Lung (tissue), 12 donors: ENCODE results near the gene LPCAT2. TPM values are rescaled to one million over a fixed set of nuclear protein-coding genes. Genes with fewer than 3 reads are reported as not detected.

Experiments used
- ATAC-seq: fragments of 200-7000 bp; cut with Tn5 transposase; one replicate; pipeline ENCODE4 v1.9.1; 2020; ENCODE audit warnings: moderate number of reproducible peaks; ENCODE audit not compliant: insufficient read depth, low FRiP score
- DNase-seq, 3 donors: peaks; one replicate each; pipeline ENCODE4 v3.0.0-alpha.2; 2013 to 2017
- H3K27ac ChIP-seq, 2 donors: one replicate each; pipeline ENCODE4 v1.5.1; 2013; ENCODE audit warnings: mild to moderate bottlenecking in 2 of 2, moderate library complexity in 2 of 2, control low read depth in 1 of 2, inconsistent platforms in 1 of 2, low read depth in 1 of 2, low read length in 1 of 2
- H3K27me3 ChIP-seq, 3 donors: one replicate each; pipeline ENCODE4 v1.5.1; 2013; ENCODE audit warnings: low read length in 2 of 3; ENCODE audit not compliant: control insufficient read depth in 3 of 3, insufficient read depth in 3 of 3
- H3K36me3 ChIP-seq, 4 donors: one replicate each; pipeline ENCODE4 v1.5.1; 2013; ENCODE audit warnings: low read length in 4 of 4, mild to moderate bottlenecking in 1 of 4, moderate library complexity in 1 of 4; ENCODE audit not compliant: control insufficient read depth in 4 of 4, insufficient read depth in 4 of 4
- H3K4me1 ChIP-seq, 5 donors: one replicate each; pipeline ENCODE4 v1.5.1; 2013; ENCODE audit warnings: low read length in 5 of 5, mild to moderate bottlenecking in 2 of 5, moderate library complexity in 1 of 5; ENCODE audit not compliant: control insufficient read depth in 5 of 5, insufficient read depth in 5 of 5
- H3K4me3 ChIP-seq: one replicate; pipeline ENCODE4 v1.5.1; 2013; ENCODE audit warnings: mild to moderate bottlenecking, control low read depth, moderate library complexity
- H3K9ac ChIP-seq, 2 donors: one replicate each; pipeline ENCODE4 v1.5.1; 2013; ENCODE audit warnings: low read length in 2 of 2, control low read depth in 1 of 2; ENCODE audit not compliant: insufficient read depth in 1 of 2
- H3K9me3 ChIP-seq, 4 donors: one replicate each; pipeline ENCODE4 v1.5.1; 2013; ENCODE audit warnings: low read length in 3 of 4, mild to moderate bottlenecking in 1 of 4, moderate library complexity in 1 of 4; ENCODE audit not compliant: control insufficient read depth in 4 of 4, insufficient read depth in 3 of 4
- WGBS, 2 donors: extraction: QIAGEN DNeasy Blood & Tissue Kit; methylation state at CpG; one replicate each; pipeline ENCODE4 v1.1.7; 2013; 5-methylcytosine and 5-hydroxymethylcytosine counted together
- polyA plus RNA-seq, 2 donors: library from polyadenylated mRNA; stranded (reverse); fragments of 200-250 nt; gene quantifications; one replicate each; pipeline ENCODE4 v1.2.1, GENCODE V29; 2013
- total RNA-seq, 2 donors: library from RNA; depleted of rRNA in 1 of 2; stranded (reverse); fragments of >200 nt in 1 of 2; gene quantifications; one replicate each; pipeline ENCODE4 v1.2.1, GENCODE V29; 2014 to 2021
- TF ChIP-seq, protein P1 (sequence below): IDR thresholded peaks from 2 replicates; pipeline ENCODE4 v1.5.1; 2012; ENCODE audit warnings: mild to moderate bottlenecking; ENCODE audit errors: control extremely low read depth, extremely low read depth
- donor health status: control.
- donor health status: control.
- donor health status: Bipolar disorder and iron deficiency.
- donor health status: healthy.
- donor health status: DM: yes; HTN: yes; CAD: no.

Gene LPCAT2
- total and polyA plus RNA-seq, 4 donors: 9.5 to 25.3 (median 19.4) TPM

GRCh38 chr16:55488306-55488705, 20.6 kb upstream of the LPCAT2 start:
- TF ChIP-seq, protein P1, sequence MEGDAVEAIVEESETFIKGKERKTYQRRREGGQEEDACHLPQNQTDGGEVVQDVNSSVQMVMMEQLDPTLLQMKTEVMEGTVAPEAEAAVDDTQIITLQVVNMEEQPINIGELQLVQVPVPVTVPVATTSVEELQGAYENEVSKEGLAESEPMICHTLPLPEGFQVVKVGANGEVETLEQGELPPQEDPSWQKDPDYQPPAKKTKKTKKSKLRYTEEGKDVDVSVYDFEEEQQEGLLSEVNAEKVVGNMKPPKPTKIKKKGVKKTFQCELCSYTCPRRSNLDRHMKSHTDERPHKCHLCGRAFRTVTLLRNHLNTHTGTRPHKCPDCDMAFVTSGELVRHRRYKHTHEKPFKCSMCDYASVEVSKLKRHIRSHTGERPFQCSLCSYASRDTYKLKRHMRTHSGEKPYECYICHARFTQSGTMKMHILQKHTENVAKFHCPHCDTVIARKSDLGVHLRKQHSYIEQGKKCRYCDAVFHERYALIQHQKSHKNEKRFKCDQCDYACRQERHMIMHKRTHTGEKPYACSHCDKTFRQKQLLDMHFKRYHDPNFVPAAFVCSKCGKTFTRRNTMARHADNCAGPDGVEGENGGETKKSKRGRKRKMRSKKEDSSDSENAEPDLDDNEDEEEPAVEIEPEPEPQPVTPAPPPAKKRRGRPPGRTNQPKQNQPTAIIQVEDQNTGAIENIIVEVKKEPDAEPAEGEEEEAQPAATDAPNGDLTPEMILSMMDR: no peak
- H3K4me3 ChIP-seq: no peak overlapping the region
- H3K27me3 ChIP-seq: no peaks in the 10 kb centered on the region
- no peak for ATAC-seq
- peaks cover 0 to 2% (median 0%) of the 10 kb centered on the region in 4 donors for H3K9me3 ChIP-seq
- WGBS, 2 donors: 89 to 94% methylated on average over 12 of the region's 12 CpGs
- H3K4me1 ChIP-seq: peaks cover 0 to 5% (median 0%) of the 10 kb centered on the region in 5 donors
- no peak for DNase-seq
- H3K27ac ChIP-seq: no peak overlapping the region
- H3K36me3 ChIP-seq: peaks cover 0 to 87% (median 42%) of the 10 kb centered on the region in 4 donors
- no peak overlapping the region for H3K9ac ChIP-seq

DNA sequence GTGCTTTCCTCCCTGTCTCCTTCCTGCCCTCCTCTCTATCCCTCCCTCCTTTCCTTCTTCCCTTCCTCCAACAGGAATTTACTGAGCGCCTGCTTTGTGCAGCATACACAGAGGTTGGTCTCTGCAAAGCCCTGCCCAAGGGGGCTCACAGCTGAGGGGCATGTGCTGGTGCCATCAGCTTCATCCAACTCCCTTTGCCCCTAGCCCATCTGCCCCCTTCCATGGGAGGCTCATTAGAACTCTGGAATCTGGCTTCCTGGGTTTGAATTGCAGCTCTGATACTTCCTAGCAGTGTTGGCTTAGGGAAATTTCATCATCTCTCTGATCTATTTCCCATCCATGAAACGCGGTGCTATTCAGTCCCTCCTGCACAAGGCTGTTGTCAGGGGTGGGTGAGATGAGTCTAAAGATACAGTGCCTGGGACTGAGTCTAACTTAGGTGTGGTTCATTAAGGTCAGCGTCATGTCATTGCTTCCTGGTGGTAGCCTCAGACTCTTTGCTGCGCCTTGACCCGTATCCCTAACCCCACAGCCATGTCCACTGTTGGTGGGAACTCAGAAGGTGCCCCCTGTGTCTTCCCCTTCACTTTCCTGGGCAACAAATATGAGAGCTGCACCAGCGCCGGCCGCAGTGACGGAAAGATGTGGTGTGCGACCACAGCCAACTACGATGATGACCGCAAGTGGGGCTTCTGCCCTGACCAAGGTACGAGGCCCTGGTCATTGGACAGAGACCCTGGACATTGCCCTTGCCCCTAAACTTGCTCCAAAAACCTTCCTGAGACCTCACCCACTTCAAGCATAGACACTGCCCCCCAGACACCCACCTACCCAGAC, 19.5 kb upstream of the LPCAT2 start:
- H3K4me1 ChIP-seq: peaks cover 0 to 7% (median 2%) of the 10 kb centered on the region in 5 donors
- DNase-seq (no peak), ATAC-seq (no peak)
- no peaks in the 10 kb centered on the region for H3K27me3 ChIP-seq
- TF ChIP-seq, protein P1: no peak
- no peak overlapping the region for H3K27ac ChIP-seq
- H3K4me3 ChIP-seq: no peak overlapping the region
- H3K36me3 ChIP-seq: peaks cover 0 to 87% (median 42%) of the 10 kb centered on the region in 4 donors
- no peak overlapping the region for H3K9ac ChIP-seq
- WGBS, 2 donors: 91 to 95% methylated on average over 14 of the region's 14 CpGs
- peaks cover 0 to 2% (median 0%) of the 10 kb centered on the region in 4 donors for H3K9me3 ChIP-seq

DNA sequence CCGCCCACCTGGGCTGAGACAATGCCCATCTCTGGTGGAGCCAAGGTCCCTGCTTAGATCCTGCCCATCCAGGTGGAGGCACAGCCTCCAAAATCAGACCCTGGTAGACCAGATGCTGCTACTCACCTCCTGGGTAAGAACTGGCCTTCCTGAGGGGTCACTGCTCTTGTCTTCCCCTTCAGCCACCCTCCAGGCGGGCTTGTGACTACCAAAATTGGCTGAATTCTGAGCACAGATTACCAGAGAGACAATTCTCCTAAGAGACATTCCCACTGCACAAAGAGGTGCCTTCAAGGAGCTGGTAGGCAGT, 19.0 kb upstream of the LPCAT2 start:
- peaks cover 0 to 85% (median 41%) of the 10 kb centered on the region in 4 donors for H3K36me3 ChIP-seq
- ATAC-seq: no peak
- H3K4me3 ChIP-seq: no peak overlapping the region
- H3K4me1 ChIP-seq: peaks cover 0 to 13% (median 6%) of the 10 kb centered on the region in 5 donors
- H3K27me3 ChIP-seq: no peaks in the 10 kb centered on the region
- H3K27ac ChIP-seq: no peak overlapping the region
- 92 to 100% methylated on average over 2 of the region's 2 CpGs for WGBS, 2 donors
- TF ChIP-seq, protein P1: no peak
- no peak for DNase-seq
- peaks cover 0 to 2% (median 0%) of the 10 kb centered on the region in 4 donors for H3K9me3 ChIP-seq
- H3K9ac ChIP-seq: no peak overlapping the region
